Measurements from ENCODE around the gene SPAG6.

Gene SPAG6

DNA sequence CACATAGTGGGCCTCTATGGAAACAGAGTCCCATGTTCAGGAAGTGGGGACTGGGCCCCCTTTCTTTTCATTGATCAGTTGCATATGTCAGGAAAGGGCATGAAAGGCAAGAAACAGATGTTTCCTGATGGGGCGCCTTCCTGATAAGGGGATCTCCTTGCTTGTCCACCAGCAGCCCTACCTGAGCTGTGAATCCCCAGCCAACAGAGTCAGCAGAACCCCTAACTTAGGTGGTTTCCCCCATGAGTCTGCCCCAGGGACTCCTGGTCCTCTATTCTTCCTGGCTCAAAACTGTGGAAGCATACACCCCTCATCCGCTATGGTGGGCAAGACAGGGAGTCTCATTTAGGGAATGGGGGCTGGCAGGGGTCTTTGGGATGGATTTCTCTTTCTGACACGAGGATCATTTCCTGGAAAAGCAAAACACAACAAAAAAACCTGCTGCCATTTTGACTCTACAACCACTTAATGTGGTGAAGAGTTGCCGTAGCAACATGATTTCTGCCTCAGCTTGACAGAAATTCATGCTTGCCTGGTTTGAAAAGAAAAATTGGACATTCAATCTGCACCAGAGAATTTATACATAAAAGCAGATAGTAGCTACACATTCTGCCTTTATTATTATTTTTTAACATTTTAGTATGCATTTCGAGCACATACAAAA lies 119.8 kb downstream of the SPAG6 start:
- DNase-seq = no peak

DNA sequence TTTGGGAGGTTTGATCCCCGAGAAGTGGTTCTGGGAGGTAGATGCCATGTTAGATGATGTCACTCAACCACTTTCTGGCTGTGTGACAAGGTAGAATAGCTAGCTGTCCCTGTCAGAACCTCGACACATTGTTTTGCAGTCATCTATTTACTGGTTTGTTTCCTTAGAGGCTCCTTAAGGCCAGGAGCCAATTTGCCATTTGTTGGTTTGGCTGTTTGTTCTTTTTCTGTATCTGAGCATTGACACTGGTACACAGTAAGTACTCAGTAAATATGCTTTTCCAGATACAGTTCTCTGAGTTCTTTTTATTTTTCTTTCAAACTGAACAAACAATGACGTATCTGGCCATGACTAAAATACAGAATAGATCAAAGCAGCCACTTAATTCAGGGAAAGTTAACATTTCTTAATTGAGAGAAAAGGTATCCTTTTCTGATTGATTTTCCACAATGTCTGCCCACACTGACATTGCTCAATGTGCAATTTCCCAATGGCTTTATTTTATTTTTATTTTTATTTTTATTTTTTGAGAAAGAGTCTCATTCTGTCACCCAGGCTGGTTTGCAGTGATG lies 121.6 kb downstream of the SPAG6 start:
- DNase-seq = no peak

Data from MV-4-11 (cell line).